HG03025 (cell line): ENCODE measurements around the gene LCN6.
A peak's percentile ranks its signal among the peaks of the same experiment; 100 is the strongest.
"Not testable (repeated sequence)": the region's sequence is repeated elsewhere in the genome, so short reads cannot be mapped to it uniquely, and the experiment has no call there.

Experiments
- ATAC-seq: cut with Tn5 transposase; IDR thresholded peaks from one replicate; pipeline ENCODE4 v1.9.1; 2021; ENCODE audit warnings: mild to moderate bottlenecking, moderate library complexity; ENCODE audit not compliant: unreplicated experiment, low FRiP score

Gene LCN6, protein sequence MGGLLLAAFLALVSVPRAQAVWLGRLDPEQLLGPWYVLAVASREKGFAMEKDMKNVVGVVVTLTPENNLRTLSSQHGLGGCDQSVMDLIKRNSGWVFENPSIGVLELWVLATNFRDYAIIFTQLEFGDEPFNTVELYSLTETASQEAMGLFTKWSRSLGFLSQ

DNA sequence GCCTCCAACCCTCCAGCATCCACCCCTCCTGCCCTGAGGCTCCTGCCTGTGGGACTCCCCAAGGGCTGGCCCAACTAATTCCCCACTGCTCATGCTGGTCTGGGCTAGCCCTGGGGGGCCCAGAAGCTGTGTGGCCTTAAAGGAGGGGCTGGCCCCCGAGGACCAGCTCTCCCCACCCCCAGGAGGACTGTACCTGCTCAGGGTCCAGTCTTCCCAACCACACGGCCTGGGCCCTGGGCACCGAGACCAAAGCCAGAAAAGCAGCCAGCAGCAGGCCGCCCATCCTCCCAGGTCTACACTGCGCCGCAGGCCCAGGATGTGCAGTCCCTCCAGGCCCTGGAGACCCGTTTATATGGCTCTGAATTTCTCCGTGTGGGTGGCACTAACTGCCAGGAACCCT, at the start of gene LCN6:
Gene LCN6 (minus strand): TSS at position 325 of the 400 bp plus-strand sequence. CDS start 42 bp downstream, at position 283.
- no peak for ATAC-seq

DNA sequence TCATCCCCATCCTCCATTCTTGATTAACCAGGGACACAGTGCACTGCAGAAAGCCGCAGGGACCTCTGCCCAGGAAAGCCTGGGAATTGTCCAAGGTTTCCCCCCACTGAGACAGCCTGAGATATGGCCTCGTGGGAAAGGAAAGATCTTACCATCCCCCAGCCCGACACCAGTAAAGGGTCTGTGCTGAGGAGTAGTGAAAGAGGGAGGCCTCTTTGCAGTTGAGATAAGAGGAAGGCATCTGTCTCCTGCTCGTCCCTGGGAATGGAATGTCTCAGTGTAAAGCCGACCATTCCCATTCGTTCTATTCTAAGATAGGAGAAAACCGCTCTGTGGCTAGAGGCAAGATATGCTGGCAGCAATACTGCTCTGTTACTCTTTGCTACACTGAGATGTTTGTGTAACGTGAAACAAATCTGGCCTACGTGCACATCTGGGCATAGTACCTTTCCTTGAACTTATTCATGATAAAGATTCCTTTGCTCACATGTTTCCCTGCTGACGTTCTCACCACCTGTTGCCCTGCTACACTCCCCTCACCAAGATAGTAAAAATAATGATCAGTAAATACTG, 48.5 kb upstream of the LCN6 start:
- ATAC-seq: not testable (repeated sequence)

DNA sequence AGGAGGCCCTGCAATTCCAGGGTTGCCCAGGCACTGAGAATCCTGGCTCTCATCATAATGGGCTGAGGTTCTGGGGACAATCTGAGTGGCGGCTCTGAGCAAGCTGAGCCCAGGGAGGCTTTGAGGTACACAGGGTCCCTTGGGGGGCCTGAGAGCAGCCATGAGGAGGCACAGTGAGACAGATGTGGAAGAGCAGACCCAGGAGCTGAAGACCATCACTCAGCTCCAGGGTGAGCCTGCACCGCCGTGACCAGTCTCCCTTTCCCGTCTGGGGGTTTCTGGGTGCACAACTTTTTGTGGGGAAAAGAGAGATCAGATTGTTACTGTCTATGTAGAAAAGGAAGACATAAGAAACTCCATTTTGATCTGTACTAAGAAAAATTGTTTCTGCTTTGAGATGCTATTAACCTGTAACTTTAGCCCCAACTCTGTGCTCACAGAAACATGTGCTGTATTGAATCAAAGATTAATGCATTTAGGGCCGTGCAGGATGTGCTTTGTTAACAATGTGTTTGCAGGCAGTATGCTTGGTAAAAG, 48.0 kb upstream of the LCN6 start, which contains the start of gene CCDC183:
Gene CCDC183 (plus strand): TSS at position 101 of the 537 bp plus-strand sequence. CDS start 60 bp downstream, at position 161.
- ATAC-seq: no peak

DNA sequence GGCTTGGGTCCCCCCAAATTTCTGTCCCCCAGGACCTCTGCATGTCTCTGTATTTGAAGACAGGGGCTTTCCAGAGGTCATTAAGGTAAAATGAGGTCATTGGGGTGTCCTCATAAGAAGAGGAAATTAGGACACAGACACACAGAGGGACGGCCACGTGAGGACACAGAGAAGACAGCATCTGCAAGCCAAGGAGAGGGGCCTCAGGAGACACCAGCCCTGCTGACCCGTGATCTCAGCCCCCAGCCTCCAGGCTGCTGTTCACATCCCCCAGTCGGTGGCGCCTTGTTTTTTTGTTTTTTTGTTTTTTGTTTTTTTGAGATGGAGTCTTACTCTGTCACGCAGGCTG, 46.6 kb upstream of the LCN6 start:
- ATAC-seq: no peak

DNA sequence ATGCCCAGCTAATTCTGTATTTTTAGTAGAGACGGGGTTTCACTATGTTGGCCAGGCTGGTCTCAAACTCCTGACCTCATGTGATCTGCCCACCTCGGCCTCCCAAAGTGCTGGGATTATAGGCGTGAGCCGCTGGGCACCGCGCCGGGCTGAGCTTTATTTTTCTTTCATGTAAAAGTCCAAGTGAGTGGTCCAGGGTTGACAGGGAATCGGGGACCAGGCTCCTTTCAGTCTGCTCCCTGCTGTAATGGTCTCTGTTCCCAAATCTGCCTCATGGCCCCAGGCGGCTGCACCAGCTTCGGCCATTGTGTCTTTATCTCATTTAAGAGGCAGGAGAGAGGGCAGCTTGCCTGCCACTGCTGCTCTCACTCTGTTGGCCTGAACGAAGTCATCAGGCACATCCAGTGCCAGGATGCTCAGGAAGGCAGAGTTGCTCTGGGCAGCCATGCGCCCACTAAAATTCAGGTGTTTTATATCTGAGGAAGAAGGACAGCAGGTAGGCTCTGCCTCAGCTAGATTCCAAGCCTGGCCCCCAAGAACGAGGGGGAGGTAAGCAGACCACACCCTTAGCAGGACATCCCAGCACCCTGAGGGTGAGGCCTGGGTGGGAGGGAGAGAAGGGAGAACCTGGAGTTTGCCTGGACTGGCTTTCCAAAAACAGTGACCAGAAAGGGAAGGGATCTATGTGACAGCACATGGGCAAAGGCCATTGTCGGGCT, 46.1 kb upstream of the LCN6 start:
- no peak for ATAC-seq

GRCh38 chr9:136793086-136793946, 45.0 kb upstream of the LCN6 start:
- ATAC-seq: no peak

DNA sequence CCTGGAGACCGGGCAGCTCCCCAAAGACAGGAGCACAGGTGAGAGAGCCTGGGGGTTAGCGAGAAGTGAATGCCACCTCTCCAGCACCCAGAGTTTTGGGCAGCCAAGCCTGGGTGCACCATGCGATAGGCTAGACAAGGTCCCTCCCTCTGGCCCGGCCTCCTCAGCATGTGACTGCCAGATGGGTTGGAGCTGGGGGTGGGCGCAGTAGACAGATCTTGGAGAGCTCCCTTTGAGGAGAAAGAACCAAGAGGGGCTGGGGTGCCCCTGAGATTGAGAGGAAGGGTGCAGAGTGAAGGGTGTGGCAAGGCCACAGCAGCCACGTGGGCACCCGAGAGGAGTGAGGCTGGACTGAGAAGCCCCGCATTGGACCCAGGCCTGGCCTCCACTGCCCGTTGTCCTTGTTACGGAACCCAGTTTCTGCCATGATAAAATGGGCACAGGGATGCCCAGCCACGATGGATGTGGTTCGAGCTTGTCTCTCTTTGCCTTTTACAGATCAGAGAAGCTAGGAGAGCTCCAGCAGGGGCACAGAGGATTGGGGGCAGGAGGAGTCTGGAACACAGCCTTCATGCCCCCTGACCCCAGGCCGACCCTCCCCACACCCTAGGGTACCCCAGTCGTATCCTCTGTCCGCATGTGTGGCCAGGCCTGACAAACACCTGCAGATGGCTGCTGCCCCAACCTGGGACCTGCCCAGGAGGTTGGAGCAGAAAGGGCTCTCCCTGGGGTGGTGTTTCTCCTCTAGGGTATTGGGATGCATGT, 44.2 kb upstream of the LCN6 start:
- no peak for ATAC-seq

GRCh38 chr9:136791516-136792276, 43.4 kb upstream of the LCN6 start:
- no peak for ATAC-seq

GRCh38 chr9:136790640-136791515, 42.6 kb upstream of the LCN6 start, which contains the start of gene TMEM141:
Gene TMEM141, plus strand, starts transcription at chr9:136791344. Its CDS starts 27 bp downstream, at chr9:136791371.
- ATAC-seq: peak; percentile 87

DNA sequence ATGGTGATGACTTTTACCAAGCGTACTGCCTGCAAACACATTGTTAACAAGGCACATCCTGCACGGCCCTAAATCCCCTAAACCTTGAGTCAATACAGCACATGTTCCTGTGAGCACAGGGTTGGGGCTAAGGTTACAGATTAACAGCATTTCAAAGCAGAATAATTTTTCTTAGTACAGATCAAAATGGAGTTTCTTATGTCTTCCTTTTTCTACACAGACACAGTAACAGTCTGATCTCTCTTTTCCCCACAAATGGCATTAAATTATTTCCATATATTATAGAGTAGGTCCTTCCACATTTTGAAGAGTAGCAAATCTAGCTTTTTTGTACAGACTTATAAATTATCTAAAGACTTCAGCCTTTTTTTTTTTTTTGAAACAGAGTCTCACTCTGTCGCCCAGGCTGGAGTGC, 41.2 kb upstream of the LCN6 start:
- no peak for ATAC-seq

DNA sequence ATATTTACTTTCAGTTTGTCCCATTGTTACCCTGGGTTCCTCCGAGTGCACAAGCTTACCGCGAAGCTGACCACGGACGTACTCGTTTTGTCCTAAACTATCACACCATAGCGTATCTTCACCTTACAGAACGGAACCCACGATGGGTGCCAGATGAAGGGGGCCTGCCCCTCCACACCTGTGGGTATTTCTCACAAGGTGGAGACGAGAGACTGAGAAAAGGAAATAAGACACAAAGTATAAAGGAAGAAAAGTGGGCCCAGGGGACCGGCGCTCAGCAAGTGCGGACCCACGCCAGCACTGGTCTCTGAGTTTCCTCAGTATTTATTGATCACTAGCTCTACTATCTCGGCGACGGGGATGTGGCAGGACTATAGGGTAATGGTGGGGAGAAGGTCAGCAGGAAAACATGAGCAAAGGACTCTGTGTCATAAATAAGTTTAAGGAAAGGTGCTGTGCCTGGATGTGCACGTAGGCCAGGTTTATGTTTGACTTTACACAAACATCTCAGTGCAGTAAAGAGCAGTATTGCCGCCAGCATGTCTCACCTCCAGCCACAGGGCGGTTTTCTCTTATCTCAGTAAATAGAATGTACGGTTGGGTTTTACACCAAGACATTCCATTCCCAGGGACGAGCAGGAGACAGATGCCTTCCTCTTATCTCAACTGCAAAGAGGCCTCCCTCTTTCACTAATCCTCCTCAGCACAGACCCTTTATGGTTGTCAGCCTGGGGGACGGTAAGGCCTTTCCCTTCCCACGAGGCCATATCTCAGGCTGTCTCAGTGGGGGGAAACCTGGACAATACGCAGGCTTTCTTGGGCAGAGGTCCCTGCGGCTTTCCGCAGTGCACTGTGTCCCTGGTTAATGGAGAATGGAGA, 40.6 kb upstream of the LCN6 start:
- not testable (repeated sequence) for ATAC-seq

DNA sequence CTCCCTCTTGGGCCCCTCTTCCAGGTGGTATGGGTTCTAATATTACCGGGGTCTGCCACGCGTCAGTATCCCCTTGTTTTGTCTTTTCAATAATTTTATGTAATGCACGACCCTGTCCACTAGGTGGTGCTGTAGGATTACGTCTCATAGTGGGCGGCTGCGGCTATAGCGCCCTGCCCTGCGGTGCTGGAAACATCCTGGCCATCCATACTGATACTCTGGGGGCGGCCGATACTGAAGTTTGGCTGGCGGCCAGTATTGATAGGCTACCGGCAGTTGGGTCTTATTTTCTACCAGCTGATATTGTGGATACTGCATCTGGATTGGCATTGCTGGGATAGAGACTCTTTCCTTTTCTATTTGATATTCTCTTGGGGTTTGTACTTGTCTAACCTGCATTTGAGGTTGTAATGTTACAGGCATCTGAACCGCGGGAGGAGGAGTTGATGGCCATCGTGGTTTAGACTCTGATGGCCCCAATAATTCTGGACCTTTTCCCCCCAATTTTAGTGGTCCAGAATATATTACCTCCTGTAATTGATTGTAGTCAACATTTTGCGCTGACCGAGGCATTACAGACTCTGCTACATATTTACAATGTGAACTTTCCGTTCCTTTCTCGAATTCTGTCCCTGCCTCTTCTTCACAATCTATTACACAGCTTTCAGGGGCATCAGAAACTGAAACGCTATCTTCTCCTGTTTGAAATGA, 39.5 kb upstream of the LCN6 start:
- no peak for ATAC-seq

DNA sequence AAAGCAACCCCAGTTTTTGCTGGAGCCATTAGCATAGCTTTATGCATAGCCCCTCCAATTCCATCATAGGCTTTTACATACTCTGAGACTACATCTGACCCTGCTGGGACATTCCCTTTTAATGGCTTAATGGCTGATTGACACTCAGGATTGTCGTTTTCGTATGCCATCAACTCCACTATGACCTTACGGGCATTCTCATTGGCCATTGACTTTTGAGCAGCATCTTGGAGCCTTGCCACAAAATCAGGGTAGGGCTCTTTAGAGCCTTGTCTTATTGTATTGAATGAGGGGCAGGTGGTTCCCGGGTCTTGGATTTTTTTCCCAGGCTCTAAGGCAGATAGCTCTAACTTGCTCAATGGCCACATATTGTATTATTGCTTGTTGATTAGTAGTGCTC, 38.7 kb upstream of the LCN6 start:
- not testable (repeated sequence) for ATAC-seq

DNA sequence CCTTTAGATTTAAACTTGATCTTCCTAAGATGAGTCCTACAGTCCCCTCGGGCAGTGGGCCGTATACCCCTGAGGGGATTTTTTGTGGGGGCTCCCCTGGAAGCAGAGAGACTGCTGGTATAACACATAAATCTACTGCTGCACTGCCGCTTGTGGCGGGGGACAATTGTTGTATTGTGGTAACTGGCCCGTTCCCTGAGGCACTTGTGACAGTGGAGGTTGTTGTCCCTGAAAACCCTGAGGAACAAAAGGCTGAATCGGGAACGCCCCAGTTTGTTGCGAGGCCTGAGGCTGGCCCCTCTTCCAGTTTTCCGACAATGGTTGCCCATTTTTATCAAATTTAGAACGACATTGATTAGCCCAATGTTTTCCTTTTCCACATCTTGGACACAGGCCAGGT, 38.1 kb upstream of the LCN6 start:
- no peak for ATAC-seq

DNA sequence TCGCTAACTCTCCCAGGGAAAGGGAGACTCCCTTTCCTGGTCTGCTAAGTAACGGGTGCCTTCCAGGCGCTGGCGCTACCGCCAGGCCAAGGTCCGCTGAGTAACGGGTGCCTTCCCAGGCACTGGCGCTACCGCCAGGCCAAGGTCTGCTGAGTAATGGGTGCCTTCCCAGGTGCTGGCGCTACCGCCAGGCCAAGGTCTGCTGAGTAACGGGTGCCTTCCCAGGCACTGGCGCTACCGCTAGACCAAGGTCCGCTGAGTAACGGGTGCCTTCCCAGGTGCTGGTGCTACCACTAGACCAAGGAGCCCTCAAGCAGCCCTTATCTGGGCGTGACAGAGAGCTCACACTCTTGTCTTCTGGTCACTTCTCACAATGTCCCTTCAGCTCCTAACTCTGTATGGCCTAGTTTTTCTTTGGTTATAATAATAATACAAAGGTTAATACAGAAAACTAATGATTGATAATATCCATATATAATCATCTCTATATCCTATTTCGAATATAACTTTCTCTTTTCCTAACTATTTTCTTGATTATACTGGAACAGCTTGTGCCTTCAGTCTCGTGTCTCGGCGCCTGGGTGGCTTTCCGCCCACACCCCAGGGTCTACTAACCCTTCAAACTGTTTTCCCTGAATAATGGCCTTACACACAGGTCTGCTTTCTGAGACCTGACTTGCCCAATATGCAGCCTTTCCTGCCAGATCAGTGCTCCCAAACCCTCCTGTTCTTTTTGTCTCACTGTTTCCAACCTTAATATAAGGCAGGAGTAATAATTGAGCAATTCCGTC, 37.4 kb upstream of the LCN6 start:
- ATAC-seq: not testable (repeated sequence)

DNA sequence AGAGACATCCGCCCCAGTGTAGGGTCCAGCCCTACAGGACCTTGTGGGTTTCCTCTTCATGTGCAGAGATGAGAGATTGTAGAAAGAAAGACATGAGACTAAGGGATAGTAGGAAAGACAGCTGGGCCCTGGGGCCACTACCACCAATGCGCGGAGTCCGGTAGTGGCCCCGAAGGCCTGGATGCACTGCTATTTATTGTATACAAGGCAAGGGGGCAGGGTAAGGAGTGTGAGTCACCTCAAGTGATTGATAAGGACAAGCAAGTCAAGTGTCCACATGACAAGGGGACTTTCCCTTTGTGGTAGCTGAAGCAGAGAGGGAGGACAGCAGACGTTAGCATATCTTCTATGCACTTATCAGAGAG, 36.7 kb upstream of the LCN6 start:
- ATAC-seq: no peak
